Thyroid gland (tissue), 4 donors: ENCODE measurements around the gene DCDC2. TPM values are rescaled to one million over a fixed set of nuclear protein-coding genes. Genes with fewer than 3 reads are reported as not detected.
A peak's percentile ranks its signal among the peaks of the same experiment; 100 is the strongest.
"Not testable (repeated sequence)": the region's sequence is repeated elsewhere in the genome, so short reads cannot be mapped to it uniquely, and the experiment has no call there.

Experiments
- DNase-seq, 2 donors: peaks; one replicate each; pipeline ENCODE4 v3.0.0-alpha.2; 2019
- H3K27ac ChIP-seq, 3 donors: fragments of 200-600 bp; sonication (generic); 1 replicate in 2 of 3; 2 replicates in 1 of 3; pipeline ENCODE4 v1.5.1; 2016 to 2019; ENCODE audit warnings: mild to moderate bottlenecking in 1 of 3, moderate library complexity in 1 of 3
- H3K27me3 ChIP-seq: fragments of 200-600 bp; sonication (generic); one replicate; pipeline ENCODE4 v1.5.1; 2019
- H3K36me3 ChIP-seq, 2 donors: fragments of 200-600 bp; sonication (generic); one replicate each; pipeline ENCODE4 v1.5.1; 2016 to 2019
- H3K4me1 ChIP-seq, 2 donors: fragments of 200-600 bp; sonication (generic); one replicate each; pipeline ENCODE4 v1.5.1; 2017 to 2019
- H3K4me3 ChIP-seq, 3 donors: fragments of 200-600 bp; sonication (generic); replicated peaks in 1 of 3; 1 replicate in 2 of 3; 2 replicates in 1 of 3; pipeline ENCODE4 v1.5.1; 2016; ENCODE audit warnings: mild to moderate bottlenecking in 1 of 3
- H3K9me3 ChIP-seq: fragments of 200-600 bp; sonication (generic); one replicate; pipeline ENCODE4 v1.5.1; 2017
- CTCF ChIP-seq, 6 experiments: fragments of 200-600 bp in 3 of 6; fragments of 450-650 bp in 3 of 6; sonication (generic) in 3 of 6; IDR thresholded peaks; one replicate each; pipeline ENCODE4 v1.5.1; 2016 to 2019; ENCODE audit warnings: antibody characterized with exemption in 6 of 6, mild to moderate bottlenecking in 2 of 6, inconsistent platforms in 1 of 6, moderate library complexity in 1 of 6
- POLR2A ChIP-seq, 2 donors: fragments of 450-650 bp; IDR thresholded peaks; one replicate each; pipeline ENCODE4 v1.6.1; 2017; ENCODE audit warnings: antibody characterized with exemption in 2 of 2, mild to moderate bottlenecking in 2 of 2, moderate library complexity in 1 of 2
- WGBS, 2 donors: methylation state at CpG; one replicate each; pipeline ENCODE4 v1.1.5; 2017; 5-methylcytosine and 5-hydroxymethylcytosine counted together
- intact Hi-C: fragments of 100-400 bp; cut with DNase I; formaldehyde crosslinking; loops from one replicate; pipeline ENCODE4 v1.15.1; 2023
- total RNA-seq, 4 donors: library from RNA; depleted of rRNA; stranded (reverse); fragments of >200 nt; gene quantifications; one replicate each; pipeline ENCODE4 v1.2.3, GENCODE V29; 2016

Gene DCDC2
- total RNA-seq, 4 donors from 2014 or later, result 8.7 to 14.8 (median 12.3) TPM

DNA sequence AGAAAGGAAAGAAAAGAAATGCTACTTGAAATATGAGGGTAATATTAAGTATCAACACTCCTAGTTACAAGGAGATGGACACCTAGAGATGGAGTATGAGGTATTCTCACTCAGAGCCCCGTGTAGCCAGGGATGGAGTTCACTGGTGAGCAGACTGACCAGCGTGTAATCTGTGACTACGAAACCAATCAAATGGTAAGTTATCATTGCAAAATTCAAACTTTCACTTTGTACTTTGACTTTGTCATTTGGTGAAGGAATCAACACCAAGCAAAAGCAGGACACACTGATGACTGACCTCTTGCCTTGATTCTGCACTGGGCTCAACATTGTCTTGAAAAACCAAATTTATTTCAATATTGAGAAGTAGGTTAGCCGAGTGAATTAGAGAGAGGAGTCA is 51.8 kb downstream of the DCDC2 start:
- intact Hi-C loops, result no loop called here
- 91 to 93% methylated on average over 4 of the region's 4 CpGs for WGBS, 2 donors
- Histone ChIP-seq H3K4me1 (no peaks in the 10 kb centered on the region), H3K36me3 (no peaks in the 10 kb centered on the region), H3K4me3 (no peak overlapping the region), H3K27me3 (no peaks in the 10 kb centered on the region), H3K27ac (no peak overlapping the region), H3K9me3 (no peaks in the 10 kb centered on the region)
- no peak for DNase-seq
- TF ChIP-seq POLR2A (IDR thresholded peaks at IDR 0.05) (no peak), CTCF (IDR thresholded peaks at IDR 0.05) (no peak)

DNA sequence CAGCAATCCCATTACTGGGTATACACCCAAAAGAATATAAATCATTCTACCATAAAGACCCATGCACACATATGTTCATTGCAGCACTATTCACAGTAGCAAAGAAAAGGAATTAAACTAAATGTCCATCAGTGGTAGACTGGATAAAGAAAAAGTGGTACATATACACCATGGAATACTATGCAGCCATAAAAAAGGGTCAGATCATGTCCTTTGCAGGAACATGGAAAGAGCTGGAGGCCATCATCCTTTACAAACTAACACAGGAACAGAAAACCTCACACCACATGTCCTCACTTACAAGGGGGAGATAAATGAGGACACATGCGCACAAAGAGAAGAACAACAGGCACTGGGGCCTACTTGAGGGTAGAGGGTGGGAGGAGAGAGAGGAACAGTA is 60.9 kb downstream of the DCDC2 start:
- H3K4me1 ChIP-seq, result no peaks in the 10 kb centered on the region
- TF ChIP-seq CTCF (IDR thresholded peaks at IDR 0.05) (no peak), POLR2A (IDR thresholded peaks at IDR 0.05) (no peak)
- H3K36me3 ChIP-seq, result no peaks in the 10 kb centered on the region
- H3K27me3 ChIP-seq, result no peaks in the 10 kb centered on the region
- no peak overlapping the region for H3K4me3 ChIP-seq
- no peaks in the 10 kb centered on the region for H3K9me3 ChIP-seq
- no peak overlapping the region for H3K27ac ChIP-seq
- intact Hi-C loops, result no loop called here
- WGBS, 2 donors, result 100% methylated on average over 1 of the region's 1 CpG
- DNase-seq, result no peak

GRCh38 chr6:24293852-24294251 is 64.0 kb downstream of the DCDC2 start:
- DNase-seq, H3K9me3 ChIP-seq, H3K27ac ChIP-seq, H3K4me1 ChIP-seq, H3K4me3 ChIP-seq, H3K36me3 ChIP-seq, intact Hi-C loops, H3K27me3 ChIP-seq: not testable (repeated sequence)
- 94 to 98% methylated on average over 2 of the region's 2 CpGs for WGBS, 2 donors

DNA sequence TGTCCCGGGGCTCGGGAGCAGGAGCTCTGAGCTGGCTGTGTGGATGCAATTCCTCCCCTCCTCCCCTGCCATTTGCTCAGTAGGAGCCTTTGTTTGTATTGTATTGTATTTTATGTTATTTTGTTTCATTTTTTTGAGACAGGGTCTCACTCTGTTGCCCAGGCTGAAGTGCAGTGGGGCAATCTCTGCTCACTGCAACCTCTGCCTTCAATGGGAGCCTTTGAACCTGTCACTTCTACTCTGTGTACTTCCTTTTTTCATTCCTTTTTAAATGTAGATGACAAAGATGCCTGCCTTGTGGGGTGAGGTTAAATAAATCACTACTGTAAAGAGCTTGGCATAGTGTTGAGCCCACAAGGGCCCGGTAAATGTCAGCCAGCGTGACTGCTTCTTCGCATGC is 70.6 kb downstream of the DCDC2 start:
- no peaks in the 10 kb centered on the region for H3K36me3 ChIP-seq
- no peaks in the 10 kb centered on the region for H3K27me3 ChIP-seq
- TF ChIP-seq POLR2A (IDR thresholded peaks at IDR 0.05), result no peak
- no peak for TF ChIP-seq CTCF (IDR thresholded peaks at IDR 0.05)
- no peak overlapping the region for H3K4me3 ChIP-seq
- 92 to 94% methylated on average over 5 of the region's 5 CpGs for WGBS, 2 donors
- no peaks in the 10 kb centered on the region for H3K9me3 ChIP-seq
- intact Hi-C loops, result no loop called here
- H3K27ac ChIP-seq, result no peak overlapping the region
- peaks cover 3 to 10% of the 10 kb centered on the region in 2 donors for H3K4me1 ChIP-seq
- DNase-seq, result no peak

DNA sequence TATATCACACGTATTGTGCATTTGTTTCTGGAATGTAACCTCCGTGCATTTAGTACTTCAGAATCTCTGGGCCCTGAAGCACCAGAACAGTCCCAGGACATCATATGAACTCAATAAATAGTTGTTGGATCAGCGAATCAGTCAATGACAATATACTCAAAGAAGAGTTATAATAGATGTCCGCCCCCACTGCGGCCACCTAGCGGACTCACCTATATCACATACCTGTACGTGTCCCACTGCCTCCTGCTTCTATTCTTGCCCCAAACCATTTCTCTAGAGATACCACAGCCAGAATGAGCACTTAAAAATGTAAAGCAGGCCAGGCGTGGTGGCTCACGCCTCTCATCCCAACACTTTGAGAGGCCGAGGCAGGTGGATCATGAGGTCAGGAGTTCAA is 73.9 kb downstream of the DCDC2 start:
- no peaks in the 10 kb centered on the region for H3K36me3 ChIP-seq
- no peaks in the 10 kb centered on the region for H3K27me3 ChIP-seq
- H3K27ac ChIP-seq, result peak overlapping the region; percentile 7 to 10 (median 8)
- no peak overlapping the region for H3K4me3 ChIP-seq
- peak in 1 of 2 donors; percentile 11 for DNase-seq
- H3K4me1 ChIP-seq, result peaks cover 3 to 10% of the 10 kb centered on the region in 2 donors
- intact Hi-C loops, result loop anchor here (5.0 kb wide), 1 partner anchor 113 kb away; no protein-coding TSS in a partner anchor
- H3K9me3 ChIP-seq, result no peaks in the 10 kb centered on the region
- TF ChIP-seq POLR2A (IDR thresholded peaks at IDR 0.05) (no peak), CTCF (IDR thresholded peaks at IDR 0.05) (no peak)
- 62 to 70% methylated on average over 10 of the region's 10 CpGs for WGBS, 2 donors
